Stimulated activated CD4-positive, alpha-beta T cell treated with anti-CD3 and anti-CD28 coated beads, Interleukin-15, amount 100 ng/mL, for 48 hours (primary cell): Measurements from ENCODE around the gene MUC2.
A peak's percentile ranks its signal among the peaks of the same experiment; 100 is the strongest.

Experiments
- DNase-seq, 2 donors: peaks; one replicate each; pipeline ENCODE4 v3.0.0-alpha.2; 2020; ENCODE audit warnings: low read depth in 2 of 2

The MUC2 gene

DNA sequence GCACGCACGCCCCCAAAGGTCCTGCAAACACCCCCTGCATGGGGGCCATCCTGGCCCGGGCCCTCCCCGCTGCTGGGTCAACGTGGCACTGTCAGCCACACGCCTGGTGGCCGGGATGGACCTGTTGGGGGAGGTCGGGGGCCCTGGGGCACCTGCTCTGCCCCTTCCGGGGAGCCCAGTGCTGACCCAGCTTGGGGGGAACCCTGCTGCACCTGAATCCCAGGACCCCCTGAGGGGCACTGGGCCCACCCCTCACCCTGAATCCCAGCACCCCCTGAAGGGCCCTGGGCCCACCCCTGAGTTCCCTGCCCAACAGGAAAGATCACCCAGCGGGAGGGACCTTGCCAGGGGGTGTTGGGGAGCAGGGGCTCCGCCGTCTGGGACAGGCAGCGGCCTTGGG, 37.7 kb upstream of the MUC2 start:
- no peak for DNase-seq

DNA sequence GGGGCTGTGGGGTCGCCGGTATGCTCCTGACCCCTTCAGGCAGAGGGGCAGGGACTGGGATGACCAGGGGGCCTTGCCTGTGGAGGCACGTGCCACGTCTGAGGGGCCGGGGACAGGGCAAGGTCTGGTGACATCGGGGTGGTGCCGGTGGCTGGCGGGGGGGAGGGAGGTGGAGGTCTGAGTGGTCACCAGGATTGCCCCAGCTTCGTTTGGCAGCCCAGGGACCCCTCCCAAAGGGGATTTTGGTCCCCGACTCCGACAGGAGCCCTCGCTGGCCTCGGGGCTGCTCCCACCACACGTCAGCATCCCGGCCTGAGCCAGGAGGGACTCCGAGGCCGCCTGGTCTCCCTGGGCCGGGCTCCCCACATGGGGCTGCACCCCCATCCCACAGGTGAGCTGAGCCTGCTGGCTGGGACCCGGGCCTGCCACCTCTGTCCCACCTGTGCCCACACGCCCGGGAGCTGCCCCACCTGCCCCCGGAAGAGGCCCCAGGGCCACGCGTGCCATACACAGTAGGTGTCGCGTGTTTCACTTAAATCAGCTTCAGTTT, 37.1 kb upstream of the MUC2 start:
- no peak for DNase-seq

DNA sequence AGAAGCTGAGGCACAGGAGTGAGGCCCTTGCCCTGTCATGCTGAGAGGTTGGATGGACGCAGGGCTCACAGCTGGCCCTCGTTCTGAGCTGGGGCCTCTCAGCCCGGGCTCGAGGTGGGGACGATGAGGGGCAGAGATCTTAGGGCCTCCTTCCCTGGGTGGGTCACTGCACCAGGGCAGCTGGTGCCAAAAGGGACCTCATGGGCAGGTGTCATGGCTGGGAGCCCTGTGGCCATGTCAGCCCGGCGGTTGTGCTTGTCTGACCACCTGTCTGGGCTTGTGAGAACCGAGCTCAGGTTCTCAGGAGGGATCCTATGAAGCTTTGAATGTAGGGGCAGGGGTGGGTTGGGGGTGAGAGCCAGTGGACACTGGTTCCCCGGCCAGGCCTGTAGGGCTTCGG, 36.3 kb upstream of the MUC2 start:
- no peak for DNase-seq

DNA sequence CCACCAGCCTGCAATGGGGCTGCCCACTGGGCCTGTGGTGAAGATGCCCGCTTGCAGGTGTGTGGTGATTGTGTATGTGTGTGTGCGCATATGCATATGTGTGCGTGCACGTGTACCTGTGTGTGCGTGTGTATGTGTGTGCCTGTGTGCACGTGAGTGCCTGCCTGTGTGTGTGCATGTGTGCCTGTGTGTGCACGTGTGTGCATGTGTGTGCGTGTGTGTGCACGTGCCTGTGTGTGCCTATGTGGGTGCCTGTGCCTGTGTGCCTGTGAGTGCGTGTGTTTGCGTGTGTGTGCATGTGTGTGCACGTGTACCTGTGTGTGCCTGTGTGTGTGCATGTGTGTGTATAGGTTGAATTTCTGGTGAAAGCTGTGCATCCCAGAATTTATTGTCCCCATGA, 35.8 kb upstream of the MUC2 start:
- no peak for DNase-seq

DNA sequence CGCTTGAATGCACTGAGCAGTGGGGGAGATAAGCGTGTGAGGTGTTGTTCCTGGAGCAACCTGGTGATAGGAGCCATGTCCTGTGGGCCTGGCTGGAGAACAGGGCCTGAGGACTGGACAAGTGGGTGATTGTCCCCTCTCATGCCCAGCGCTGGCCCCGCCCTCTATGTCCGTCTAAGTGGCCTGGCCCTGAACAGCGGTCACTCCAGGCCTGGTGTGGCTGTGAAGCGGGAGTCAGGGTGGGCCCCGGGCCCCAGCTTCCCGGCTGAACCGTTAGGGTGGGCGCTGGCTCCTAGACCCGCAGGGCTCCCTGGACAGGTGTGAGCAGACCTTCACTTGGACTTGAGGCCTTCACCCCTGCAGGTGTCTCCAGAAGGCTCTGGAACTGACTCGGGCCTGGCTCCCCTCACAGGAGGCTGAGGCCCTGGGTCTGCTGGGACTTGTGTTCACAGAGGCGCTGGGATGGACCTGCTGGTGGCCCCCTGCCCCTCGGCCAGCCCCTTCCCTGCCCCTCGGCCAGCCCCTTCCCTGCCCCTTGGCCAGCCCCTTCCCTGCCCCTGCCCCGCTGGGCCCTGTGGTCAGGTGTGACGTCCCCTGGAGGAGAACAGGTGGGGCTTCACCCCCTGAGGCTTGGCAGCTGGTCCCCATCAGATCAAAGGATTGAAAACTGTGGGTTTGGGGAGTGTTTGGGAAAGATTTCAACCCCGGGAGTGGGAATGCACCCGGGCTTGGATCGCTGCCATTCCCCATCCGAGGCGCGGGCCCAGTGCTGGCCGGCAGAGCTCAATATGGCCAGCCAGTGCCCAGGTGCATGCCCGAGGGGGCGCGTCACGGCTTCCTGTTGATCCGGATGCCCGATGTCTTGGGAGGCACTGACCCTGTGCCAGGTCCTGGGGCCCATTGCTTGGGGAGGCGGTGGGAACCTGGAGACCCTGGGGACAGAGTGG, 34.9 kb upstream of the MUC2 start:
- DNase-seq = no peak

DNA sequence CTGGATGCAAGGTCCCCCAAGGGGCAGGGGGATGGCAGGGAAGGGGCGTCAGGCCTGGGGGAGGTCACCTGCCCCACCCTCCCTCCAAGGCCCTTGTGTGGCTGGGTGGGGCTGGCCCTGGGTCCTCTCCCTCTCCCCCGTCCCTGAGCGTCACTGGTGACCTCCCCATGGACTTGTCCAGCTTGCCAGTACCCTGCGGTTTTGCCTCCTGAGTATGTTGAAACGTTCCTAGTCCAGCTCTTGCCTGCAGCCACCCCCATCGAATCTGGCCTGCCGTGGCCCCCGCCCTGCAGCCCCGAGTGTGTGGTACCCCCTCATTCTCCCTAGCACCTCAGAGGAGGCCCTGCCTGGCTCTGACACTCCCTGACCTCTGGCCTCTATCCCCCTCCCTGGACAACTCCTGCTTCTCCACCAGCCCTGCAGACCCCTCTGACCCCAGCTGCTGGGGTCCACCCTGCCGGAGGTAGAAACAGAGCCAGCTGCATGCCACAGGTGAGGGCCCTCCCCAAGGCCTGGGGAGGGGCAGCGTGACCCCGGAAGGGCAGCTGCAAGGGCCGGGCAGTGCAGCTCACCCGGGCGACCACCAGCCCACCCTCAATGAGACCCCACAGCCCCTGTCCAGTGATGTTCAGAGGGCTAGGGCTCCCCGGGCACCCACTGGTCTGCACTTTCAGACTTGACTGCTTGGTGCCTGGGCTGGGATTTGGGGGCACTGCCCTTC, 34.1 kb upstream of the MUC2 start:
- no peak for DNase-seq

DNA sequence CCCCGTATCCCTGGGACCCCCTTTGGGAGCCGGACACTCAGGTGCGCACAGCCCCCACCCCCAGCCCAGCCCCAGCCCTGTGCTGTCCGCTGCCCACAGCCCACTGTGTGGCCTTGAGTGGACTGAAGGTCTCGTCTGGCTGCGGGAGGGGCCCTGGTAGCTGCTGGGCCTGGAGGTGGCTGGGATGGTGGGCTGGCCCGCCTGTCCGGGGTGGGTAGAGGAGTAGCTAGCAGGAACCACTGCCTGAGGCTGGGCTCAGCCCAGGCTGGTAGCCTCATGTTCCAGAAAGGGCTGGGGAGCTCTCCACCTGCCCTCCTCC, 33.6 kb upstream of the MUC2 start:
- no peak for DNase-seq

DNA sequence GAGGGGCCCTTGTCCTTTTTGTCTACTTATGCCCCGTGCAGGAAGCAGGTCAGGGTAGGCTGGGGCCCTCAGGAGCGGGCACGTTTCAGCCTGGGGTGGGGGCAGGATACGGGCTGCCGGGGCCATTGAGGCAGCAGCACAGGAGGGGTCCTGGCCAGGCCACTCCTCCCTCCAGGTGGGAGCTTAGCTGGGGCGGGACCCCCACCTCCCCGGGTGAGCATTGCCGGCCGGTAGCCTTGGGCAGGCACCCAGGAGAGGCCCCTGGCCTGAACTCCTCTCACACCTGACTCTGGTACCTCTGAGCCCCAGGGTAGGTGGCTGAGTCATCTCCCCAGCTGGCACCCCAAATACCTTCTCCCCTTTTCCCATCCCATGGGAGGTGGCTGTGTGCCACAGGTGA, 33.2 kb upstream of the MUC2 start:
- DNase-seq = no peak

DNA sequence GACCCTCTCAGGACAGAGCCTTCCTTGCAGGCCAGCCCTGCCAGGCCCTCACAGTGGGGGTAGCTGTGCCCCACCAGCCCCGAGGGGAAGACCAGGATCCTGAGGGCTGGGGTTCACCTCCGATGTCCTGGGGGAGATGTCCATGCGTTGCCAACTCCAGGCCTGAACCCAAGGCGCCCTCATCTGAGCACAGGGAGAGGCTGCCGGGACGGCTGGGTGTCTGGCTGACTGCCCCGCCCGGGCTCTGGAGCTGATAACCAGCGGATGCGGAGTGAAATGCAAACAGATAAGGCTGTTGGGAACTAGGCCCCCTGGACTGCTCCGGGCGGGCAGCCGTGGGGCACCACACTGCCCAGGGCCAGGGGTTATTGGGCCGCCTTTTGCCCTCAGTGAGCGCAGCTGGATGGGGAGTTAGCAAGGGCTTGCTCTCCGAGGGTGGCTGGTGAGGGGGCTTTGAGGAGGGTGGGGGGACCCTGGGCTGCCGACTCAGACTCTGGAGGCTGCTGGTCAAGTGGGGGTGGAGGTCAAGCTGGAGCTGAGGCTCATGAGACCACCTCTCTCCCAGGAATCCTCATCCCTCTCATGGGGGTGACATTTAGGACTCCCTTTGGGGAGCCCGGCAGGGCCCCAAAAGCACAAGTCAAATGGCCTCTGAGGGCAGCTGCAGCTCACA, 32.6 kb upstream of the MUC2 start:
- DNase-seq = no peak

DNA sequence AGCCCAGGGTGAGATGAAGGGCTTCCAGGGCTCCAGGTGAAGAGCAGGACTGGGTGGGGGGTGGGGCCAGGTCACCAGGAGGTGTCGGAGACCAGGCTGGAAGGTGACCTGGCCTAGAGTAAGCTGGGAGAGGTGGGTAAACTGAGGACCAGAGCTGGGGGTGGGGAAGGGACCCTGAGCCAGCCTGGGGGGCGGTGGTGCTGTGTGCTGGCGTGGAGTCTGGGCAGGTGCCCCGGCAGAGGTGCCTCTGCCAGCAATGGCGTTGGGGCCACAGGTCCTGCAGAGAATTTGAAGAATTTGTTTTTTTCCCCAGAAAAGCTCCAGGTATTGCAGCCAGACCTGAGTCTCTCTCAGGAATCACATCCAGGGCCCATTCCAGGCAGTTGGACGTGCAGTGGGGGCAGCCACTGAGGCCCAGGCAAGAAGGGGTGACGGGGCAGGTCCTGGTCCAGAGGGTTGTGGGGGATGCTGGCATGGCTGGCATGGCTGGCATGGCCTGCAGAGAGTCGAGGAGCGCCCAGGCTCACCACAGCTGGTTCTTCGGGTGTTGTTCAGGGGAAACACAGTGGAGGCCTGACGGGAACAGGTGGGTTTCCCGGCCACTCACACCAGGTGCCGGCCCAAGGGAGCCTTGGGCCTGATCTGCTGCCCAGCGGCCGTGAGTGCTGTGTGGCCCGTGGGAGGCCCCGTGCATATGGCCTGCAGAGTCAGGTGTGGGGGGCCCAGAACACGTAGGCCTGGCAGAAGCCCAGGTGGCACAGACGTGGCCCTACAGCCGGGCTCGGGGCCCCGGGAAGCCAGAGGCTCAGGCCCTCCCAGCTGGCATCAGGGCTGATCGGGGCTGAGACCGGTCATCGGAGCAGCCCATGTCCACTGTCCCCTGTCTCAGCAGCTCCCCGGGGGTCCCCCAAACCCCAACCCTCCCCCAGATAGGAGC, 31.8 kb upstream of the MUC2 start:
- DNase-seq = no peak

DNA sequence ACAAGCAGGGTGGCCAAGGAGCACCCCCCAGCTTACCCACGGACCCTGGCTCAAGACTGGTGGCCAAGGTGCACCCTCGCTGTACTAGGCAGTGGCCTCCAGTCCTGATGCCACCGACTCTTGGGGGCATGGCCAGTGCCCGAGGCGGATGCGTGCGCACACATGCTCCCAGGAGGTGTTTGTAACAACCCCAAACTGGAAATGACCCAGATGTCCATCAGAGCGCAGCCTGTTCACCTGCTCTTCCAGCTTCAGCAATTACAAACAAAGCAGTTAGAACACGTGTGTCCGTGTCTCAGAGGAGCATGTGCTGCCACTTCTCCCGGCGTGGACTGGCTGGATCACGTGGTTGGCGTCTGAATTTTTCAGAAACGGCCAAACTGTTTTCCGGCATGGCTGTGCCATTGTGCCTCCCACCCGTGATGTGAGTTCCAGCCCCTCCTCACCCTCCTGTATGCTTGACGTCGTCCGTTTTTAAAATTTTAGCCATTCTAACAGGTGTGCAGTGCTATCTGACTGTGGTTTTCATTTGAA, 31.0 kb upstream of the MUC2 start:
- no peak for DNase-seq

DNA sequence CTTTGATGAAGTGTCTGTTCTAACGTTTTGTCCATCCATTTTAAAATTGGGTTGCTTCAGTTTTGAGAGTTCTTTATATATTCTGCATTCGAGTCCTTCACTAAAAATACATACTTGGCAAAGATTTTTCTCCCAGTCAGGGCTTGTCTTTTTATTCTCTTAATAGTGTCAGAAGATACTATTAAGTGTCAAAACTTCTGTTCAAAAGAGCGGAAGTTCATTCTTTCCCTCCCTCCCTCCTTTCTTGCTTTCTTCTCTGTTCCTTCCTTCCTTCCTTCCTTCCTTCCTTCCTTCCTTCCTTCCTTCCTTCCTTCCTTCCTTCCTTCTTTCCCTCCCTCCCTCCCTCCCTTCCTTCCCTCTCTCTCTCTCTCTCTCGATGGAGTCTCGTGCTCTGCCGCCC, 30.5 kb upstream of the MUC2 start:
- DNase-seq = no peak

DNA sequence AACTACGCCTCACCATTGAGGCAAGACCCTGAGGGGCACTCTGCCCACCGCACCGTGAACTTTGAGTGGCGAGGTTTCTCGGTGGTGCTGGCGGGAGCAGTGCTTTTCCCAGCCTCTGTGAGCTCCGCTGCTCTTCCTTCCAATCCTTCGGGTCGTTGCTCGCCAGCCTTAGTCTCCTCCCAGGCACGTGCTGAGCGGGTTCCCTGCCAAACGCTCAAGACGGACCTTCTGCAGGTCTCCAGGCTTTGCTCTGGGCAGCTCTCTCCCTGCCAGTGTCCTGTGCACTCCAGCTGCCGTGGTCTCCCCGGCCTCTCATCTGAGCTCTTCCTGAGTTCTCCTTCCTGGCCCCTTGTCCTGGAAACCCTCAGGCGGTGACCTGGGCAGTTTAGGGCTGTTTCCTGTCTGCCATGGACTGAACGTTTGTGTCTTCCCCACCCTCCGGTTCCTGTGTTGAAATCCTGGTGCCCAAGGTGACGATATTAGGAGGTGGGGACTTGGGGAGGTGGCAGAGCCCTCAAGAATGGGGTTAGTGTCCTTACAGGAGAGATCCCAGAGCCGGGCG, 27.0 kb upstream of the MUC2 start:
- DNase-seq = no peak

DNA sequence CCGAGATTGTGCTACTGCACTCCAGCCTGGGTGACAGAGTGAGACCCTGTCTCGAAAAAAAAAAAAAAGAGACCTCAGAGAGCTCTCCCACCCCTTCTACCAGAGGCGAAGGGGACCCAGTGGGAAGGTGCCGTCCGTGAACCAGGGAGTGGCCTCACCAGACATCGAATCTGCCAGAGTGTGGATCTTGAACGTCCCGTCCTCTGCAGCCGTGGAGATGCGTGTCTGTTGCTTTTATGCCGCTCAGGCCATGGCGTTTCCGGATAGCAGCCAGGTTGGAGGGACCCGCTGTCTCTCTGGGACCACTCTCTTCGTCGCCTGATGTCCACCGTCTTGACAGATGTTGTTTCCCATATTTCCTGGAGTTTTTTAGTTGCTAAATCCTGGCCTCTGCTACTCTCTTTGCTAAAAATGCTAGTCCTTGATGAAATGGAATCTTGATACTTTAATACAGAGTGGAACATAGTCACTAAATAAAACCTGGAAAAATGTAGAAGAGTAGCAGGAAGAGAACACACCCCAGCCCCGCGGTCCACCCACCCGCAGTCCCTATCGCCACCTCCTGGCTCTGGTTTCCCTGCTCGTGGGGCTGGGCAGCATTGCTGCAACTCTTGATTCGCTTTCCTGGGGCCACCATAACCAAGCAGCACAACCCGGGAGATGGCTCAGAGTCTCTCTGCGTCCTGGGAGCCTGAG, 26.2 kb upstream of the MUC2 start:
- DNase-seq = no peak

DNA sequence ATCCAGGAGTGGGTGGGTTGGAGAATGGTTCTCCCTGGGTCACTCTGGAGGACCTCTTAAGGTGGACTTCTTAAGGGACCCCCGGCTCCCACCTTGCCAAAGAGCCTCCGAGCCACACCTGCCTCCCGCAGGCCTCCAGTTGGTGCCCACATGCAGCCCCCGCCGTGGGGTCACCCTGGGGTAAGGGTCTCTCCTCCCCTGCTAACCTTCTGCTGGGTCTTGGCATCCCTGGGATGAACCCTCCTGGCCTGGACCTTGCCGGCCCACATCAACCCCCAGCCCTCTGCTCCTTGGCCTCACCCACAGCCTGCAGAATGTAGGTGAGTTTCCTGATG, 25.6 kb upstream of the MUC2 start:
- no peak for DNase-seq

DNA sequence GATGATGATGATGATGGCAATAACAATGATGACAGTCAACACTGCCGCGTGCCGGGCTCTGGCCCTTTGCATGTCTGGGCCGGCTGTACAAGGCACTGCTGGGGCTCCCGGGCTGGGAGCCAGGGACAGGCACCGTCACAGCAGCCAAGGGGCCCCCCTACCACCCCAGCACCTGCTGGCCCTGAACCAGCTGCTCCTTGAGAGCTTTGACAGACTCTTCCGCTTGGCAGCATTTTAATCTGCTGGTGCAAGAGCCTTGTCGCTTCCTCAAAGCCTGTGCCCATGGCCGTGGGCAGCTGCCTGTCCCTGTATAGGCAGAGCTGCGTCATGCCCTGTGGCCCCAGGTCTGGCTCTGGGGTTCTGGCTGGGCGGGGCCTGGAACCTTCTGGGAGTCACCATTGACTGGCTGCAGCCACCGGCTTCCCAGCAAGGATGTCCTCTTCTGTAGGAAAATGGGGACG, 25.2 kb upstream of the MUC2 start:
- DNase-seq = no peak

DNA sequence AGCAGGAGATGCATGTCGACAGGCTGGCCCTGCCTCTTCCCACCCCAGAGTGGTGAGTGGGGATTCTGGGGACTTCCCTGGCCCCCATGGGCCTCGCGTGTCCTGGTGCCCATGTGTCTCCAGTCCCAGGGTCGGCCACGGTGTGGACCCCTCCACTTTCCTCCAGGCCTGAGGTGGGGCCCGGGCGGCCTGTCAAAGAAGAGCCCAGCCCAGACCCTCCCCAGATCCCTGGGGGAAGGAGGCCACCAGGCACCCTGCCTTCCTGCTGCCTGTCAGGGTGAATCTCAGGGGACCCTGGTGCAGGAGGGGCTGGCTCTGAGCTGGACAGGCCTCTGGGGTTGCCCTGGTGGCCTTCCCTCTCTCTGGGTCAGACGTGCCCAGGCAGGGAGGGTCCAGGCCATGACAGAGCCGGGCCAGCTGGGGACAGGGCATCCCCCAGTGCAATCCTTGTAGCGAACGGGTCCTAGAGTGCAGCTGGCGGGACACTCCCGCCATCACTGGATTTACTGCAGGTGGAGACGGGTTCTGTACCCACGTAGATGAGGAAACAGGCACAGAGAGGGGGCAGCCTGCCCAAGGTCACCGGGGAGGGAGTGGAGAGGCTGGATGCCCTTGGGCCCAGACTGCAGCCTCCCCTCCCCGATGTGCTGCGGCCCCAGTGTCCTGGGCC, 24.6 kb upstream of the MUC2 start:
- DNase-seq = no peak

DNA sequence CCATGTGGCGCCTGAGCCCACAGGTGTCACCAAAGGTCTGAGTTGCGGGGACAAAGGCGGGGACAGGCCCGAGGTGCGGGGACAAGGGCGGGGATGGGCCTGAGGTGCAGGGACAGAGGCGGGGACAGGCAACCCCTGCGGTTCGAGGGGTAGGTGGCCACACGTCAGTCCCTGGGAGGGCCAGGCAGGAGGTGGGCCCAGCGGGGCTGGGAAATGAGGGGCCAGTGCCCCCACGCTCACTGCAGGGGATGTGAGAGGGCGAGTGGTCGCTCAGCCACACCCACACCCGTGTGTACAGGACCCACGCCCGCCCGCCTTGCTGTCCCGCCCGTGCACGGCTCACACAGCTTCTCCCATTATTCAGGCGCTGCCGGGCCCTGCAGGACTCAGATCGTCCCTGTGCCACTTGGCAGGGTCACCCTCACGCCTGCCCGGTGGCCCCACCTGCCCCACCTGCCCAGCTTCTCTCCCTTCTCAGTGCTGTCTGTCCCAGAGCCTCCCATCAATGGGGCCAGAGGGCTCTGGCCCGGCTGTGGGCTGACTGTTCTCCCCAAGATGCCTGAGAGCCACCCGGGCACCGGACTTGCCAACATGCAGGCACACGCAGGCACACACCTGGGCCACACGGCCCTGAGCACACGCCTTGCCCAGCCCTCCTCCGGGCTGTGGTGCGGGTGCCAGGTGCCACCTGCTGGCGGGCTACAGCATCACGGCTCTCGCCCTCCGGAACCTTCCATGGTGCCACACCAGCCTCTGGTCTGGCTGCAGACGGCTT, 23.9 kb upstream of the MUC2 start:
- DNase-seq = peak; percentile 41 to 69
